SU-DHL-6 (cell line): ENCODE data around the gene SBF1.
A peak's percentile ranks its signal among the peaks of the same experiment; 100 is the strongest.

Experiments used
- H2AFZ ChIP-seq: fragments of 200-600 bp; sonication (generic); 2 replicates; pipeline ENCODE4 v1.6.1; 2014; ENCODE audit warnings: low read depth, mild to moderate bottlenecking, moderate library complexity, mixed read lengths, antibody characterized with exemption, low read length; ENCODE audit not compliant: severe bottlenecking
- H3F3A ChIP-seq: fragments of 200-600 bp; shearing (Covaris generic); 2 replicates; pipeline ENCODE4 v1.6.0; 2016; ENCODE audit warnings: antibody characterized with exemption, mild to moderate bottlenecking; ENCODE audit not compliant: insufficient read depth
- H3K27ac ChIP-seq: fragments of 200-600 bp; sonication (generic); 2 replicates; pipeline ENCODE4 v1.5.1; 2016; ENCODE audit warnings: low read depth, mild to moderate bottlenecking, low read length, moderate library complexity, mixed read lengths
- H3K27me3 ChIP-seq: fragments of 200-600 bp; sonication (generic), shearing (Covaris generic); 2 replicates; pipeline ENCODE4 v1.6.0; 2014; ENCODE audit warnings: mild to moderate bottlenecking, low read length
- H3K36me3 ChIP-seq: fragments of 200-600 bp; sonication (generic); 2 replicates; pipeline ENCODE4 v1.6.1; 2014; ENCODE audit warnings: mild to moderate bottlenecking, low read length, mixed read lengths
- H3K4me2 ChIP-seq: fragments of 300-600, 200-600 bp; shearing (Covaris generic), sonication (generic); 2 replicates; pipeline ENCODE4 v1.6.0; 2014; ENCODE audit warnings: low read length, low read depth, mild to moderate bottlenecking; ENCODE audit not compliant: poor library complexity, severe bottlenecking
- H3K4me3 ChIP-seq: fragments of 200-600 bp; sonication (generic); 2 replicates; pipeline ENCODE4 v1.5.1; 2014; ENCODE audit warnings: antibody characterized with exemption, low read length, mild to moderate bottlenecking, mixed read lengths; ENCODE audit not compliant: insufficient read depth, poor library complexity, severe bottlenecking
- H3K79me2 ChIP-seq: fragments of 200-600 bp; sonication (generic); 2 replicates; pipeline ENCODE4 v1.6.1; 2014; ENCODE audit warnings: mild to moderate bottlenecking, low read length, moderate library complexity; ENCODE audit not compliant: insufficient read depth
- H3K9ac ChIP-seq: fragments of 200-600 bp; sonication (generic); 2 replicates; pipeline ENCODE4 v1.7.0; 2014; ENCODE audit warnings: mild to moderate bottlenecking, low read length
- H3K9me2 ChIP-seq: fragments of 200-600 bp; sonication (generic); replicated peaks from 2 replicates; pipeline ENCODE4 v1.6.1; 2014; ENCODE audit warnings: low read length; ENCODE audit not compliant: insufficient read depth
- H3K9me3 ChIP-seq: fragments of 200-600 bp; sonication (generic); 2 replicates; pipeline ENCODE4 v1.6.1; 2014; ENCODE audit warnings: low read length, mixed read lengths; ENCODE audit not compliant: insufficient read depth
- H4K20me1 ChIP-seq: fragments of 200-600 bp; sonication (generic); 2 replicates; pipeline ENCODE4 v1.6.1; 2014; ENCODE audit warnings: low read depth, mild to moderate bottlenecking, antibody characterized with exemption, low read length, moderate library complexity, mixed read lengths
- CTCF ChIP-seq: fragments of 200-600 bp; sonication (generic); IDR thresholded peaks from one replicate; pipeline ENCODE4 v1.5.1; 2017; ENCODE audit warnings: antibody characterized with exemption, mild to moderate bottlenecking, low read length, moderate library complexity; ENCODE audit not compliant: insufficient read depth, poor library complexity, severe bottlenecking
- EZH2phosphoT487 ChIP-seq: fragments of 200-600 bp; sonication (generic), shearing (Covaris generic); conservative IDR thresholded peaks from 2 replicates; pipeline ENCODE4 v1.6.1; 2018; ENCODE audit warnings: mild to moderate bottlenecking, antibody characterized with exemption, low read length, moderate library complexity, mixed read lengths

SBF1 gene

GRCh38 chr22:50470491-50470890 is 4.3 kb downstream of the SBF1 start:
- H3K9me2 ChIP-seq = no peaks in the 10 kb centered on the region
- no peaks in the 10 kb centered on the region for H3K36me3 ChIP-seq
- peaks cover 62% of the 10 kb centered on the region for H3K79me2 ChIP-seq
- peak overlapping the region; percentile 79 for H3K4me2 ChIP-seq
- no peaks in the 10 kb centered on the region for H3K9me3 ChIP-seq
- no peak overlapping the region for H2AFZ ChIP-seq
- H3K4me3 ChIP-seq = peak overlapping the region; percentile 38
- no peaks in the 10 kb centered on the region; the same call in 1 of the 2 replicates for H4K20me1 ChIP-seq
- peak overlapping the region; percentile 78 for H3K9ac ChIP-seq
- TF ChIP-seq CTCF = no peak
- H3K27ac ChIP-seq = peak overlapping the region; percentile 99
- peaks cover 33% of the 10 kb centered on the region for H3F3A ChIP-seq
- H3K27me3 ChIP-seq = no peaks in the 10 kb centered on the region

- H3K79me2 ChIP-seq = peaks cover 61% of the 10 kb centered on the region
- peaks cover 33% of the 10 kb centered on the region for H3F3A ChIP-seq
- H3K27me3 ChIP-seq = no peaks in the 10 kb centered on the region
- H3K9ac ChIP-seq = peak overlapping the region; percentile 78
- H3K27ac ChIP-seq = peak overlapping the region; percentile 99
- H3K9me3 ChIP-seq = no peaks in the 10 kb centered on the region
- H4K20me1 ChIP-seq = no peaks in the 10 kb centered on the region; the same call in 1 of the 2 replicates
- H3K36me3 ChIP-seq = no peaks in the 10 kb centered on the region
- H3K9me2 ChIP-seq = no peaks in the 10 kb centered on the region
- H2AFZ ChIP-seq = no peak overlapping the region
- H3K4me3 ChIP-seq = peak overlapping the region; percentile 46
- no peak for TF ChIP-seq EZH2phosphoT487
- TF ChIP-seq CTCF = no peak
- H3K4me2 ChIP-seq = peak overlapping the region; percentile 79
Measured at GRCh38 chr22:50469377-50470305, 5.2 kb downstream of the SBF1 start.

- Histone ChIP-seq H3K9ac (peak overlapping the region; percentile 66), H3K27me3 (no peaks in the 10 kb centered on the region), H3K36me3 (no peaks in the 10 kb centered on the region), H2AFZ (no peak overlapping the region), H3K79me2 (peaks cover 51% of the 10 kb centered on the region), H3K9me2 (no peaks in the 10 kb centered on the region), H3K4me2 (peak overlapping the region; percentile 79), H3K9me3 (no peaks in the 10 kb centered on the region), H3K27ac (peak overlapping the region; percentile 99), H3F3A (peaks cover 32% of the 10 kb centered on the region), H3K4me3 (peak overlapping the region; percentile 46), H4K20me1 (no peaks in the 10 kb centered on the region; the same call in 1 of the 2 replicates)
- no peak for TF ChIP-seq EZH2phosphoT487
- TF ChIP-seq CTCF = no peak
Measured at GRCh38 chr22:50468626-50469025, 6.2 kb downstream of the SBF1 start.
